ENCODE measurements around the gene CLSTN2. TPM values are rescaled to one million over a fixed set of nuclear protein-coding genes. Genes with fewer than 3 reads are reported as not detected.

CLSTN2 gene
- total RNA-seq, 1 experiment from 2014 or later = 0.68 TPM

DNA sequence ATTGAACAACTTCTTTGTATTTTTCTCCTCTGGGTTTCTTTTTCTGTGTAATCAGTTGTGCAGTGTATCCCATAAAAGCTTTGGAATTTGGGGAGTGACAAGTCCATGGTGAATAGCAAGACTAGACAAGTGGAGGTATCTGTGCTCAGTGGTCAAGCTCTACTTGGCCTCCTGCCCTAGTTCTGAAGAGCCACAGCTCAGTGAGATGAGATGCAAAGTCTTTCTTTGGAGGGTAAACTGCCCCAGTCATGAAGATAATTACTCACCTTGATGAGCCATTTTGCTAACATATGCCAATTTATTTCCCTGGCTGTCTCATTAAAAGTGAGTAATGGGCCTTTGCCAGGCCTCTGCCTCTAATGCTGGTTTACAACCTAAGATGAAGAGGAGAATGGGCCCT is 471.7 kb downstream of the CLSTN2 start:
- H3K27ac ChIP-seq (ENCODE audit: insufficient read length, low read depth, low read length) = no peak overlapping the region
- no peak overlapping the region for H4K91ac ChIP-seq (ENCODE audit: insufficient read length, low read depth, low read length)
- H3K4me1 ChIP-seq (ENCODE audit: insufficient read depth, low read length) = no peaks in the 10 kb centered on the region
- H2BK20ac ChIP-seq (ENCODE audit: low read depth, low read length, poor library complexity, severe bottlenecking) = no peak overlapping the region
- H3K18ac ChIP-seq (ENCODE audit: insufficient read length, low read depth, low read length) = no peak overlapping the region
- H3K4ac ChIP-seq (ENCODE audit: low read depth, low read length) = no peak overlapping the region
- no peaks in the 10 kb centered on the region for H3K79me1 ChIP-seq (ENCODE audit: insufficient read depth, low read depth, low read length, poor library complexity, severe bottlenecking)
- H3K23me2 ChIP-seq (ENCODE audit: insufficient read length, low read depth, low read length, poor library complexity, severe bottlenecking) = no peaks in the 10 kb centered on the region
- H3K14ac ChIP-seq (ENCODE audit: insufficient read depth, low read length) = no peak overlapping the region
- H3K9me3 ChIP-seq (ENCODE audit: control insufficient read depth, low read depth, low read length) = no peaks in the 10 kb centered on the region
- no peak for DNase-seq
- H3K9ac ChIP-seq (ENCODE audit: extremely low read depth, insufficient read length, low read length) = no peak overlapping the region
- no peak overlapping the region for H2BK12ac ChIP-seq (ENCODE audit: insufficient read length, low read depth, low read length)
- no peak overlapping the region for H3K4me2 ChIP-seq (ENCODE audit: insufficient read depth, insufficient read length, low read length)
- no peak overlapping the region for H4K8ac ChIP-seq (replicated peaks; ENCODE audit: insufficient read length, low read depth, low read length)
- H2AK5ac ChIP-seq (ENCODE audit: insufficient read length, low read length) = no peak overlapping the region
- no peak overlapping the region; a peak in 1 of 7 replicates for H3K27ac Mint-ChIP-seq
- TF ChIP-seq, protein P1, sequence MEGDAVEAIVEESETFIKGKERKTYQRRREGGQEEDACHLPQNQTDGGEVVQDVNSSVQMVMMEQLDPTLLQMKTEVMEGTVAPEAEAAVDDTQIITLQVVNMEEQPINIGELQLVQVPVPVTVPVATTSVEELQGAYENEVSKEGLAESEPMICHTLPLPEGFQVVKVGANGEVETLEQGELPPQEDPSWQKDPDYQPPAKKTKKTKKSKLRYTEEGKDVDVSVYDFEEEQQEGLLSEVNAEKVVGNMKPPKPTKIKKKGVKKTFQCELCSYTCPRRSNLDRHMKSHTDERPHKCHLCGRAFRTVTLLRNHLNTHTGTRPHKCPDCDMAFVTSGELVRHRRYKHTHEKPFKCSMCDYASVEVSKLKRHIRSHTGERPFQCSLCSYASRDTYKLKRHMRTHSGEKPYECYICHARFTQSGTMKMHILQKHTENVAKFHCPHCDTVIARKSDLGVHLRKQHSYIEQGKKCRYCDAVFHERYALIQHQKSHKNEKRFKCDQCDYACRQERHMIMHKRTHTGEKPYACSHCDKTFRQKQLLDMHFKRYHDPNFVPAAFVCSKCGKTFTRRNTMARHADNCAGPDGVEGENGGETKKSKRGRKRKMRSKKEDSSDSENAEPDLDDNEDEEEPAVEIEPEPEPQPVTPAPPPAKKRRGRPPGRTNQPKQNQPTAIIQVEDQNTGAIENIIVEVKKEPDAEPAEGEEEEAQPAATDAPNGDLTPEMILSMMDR (conservative IDR thresholded peaks at IDR 0.05) = no peak
- no peaks in the 10 kb centered on the region for H3K27me3 Mint-ChIP-seq (ENCODE audit: low read depth)
- peaks cover 6 to 7% of the 10 kb centered on the region in 2 experiments for H3K9me3 Mint-ChIP-seq
- H3K36me3 Mint-ChIP-seq (ENCODE audit: insufficient read depth in 1 of 3, low read depth in 3 of 3) = peaks cover 0 to 11% (median 2%) of the 10 kb centered on the region in 3 experiments; a peak in 3 of 7 replicates
- no peak overlapping the region for H2BK15ac ChIP-seq (ENCODE audit: low read depth, low read length)
- H2AFZ ChIP-seq (ENCODE audit: low read length) = no peak overlapping the region
- no peak overlapping the region for H2BK120ac ChIP-seq (ENCODE audit: low read depth, low read length, poor library complexity, severe bottlenecking)
- H3K79me2 ChIP-seq (ENCODE audit: insufficient read depth, low read length) = no peaks in the 10 kb centered on the region
- no peak overlapping the region for H4K5ac ChIP-seq (ENCODE audit: insufficient read length, low read depth, low read length)
- H3K23ac ChIP-seq (ENCODE audit: insufficient read length, low read depth, low read length) = no peak overlapping the region
- no peaks in the 10 kb centered on the region for H3K27me3 ChIP-seq (ENCODE audit: insufficient read depth, low read length)
- no peak overlapping the region for H3K4me3 Mint-ChIP-seq
- H2BK5ac ChIP-seq (ENCODE audit: insufficient read length, low read length) = no peak overlapping the region
- H3K4me1 Mint-ChIP-seq = peaks cover 5% of the 10 kb centered on the region in 2 experiments
- no peaks in the 10 kb centered on the region for H4K20me1 ChIP-seq (ENCODE audit: control insufficient read depth, insufficient read depth, insufficient read length)
- H3T11ph ChIP-seq (ENCODE audit: low read length) = no peak overlapping the region
- H3K56ac ChIP-seq (ENCODE audit: insufficient read length, low read depth, low read length) = no peak overlapping the region

All from H9 (cell line).